ENCODE results near the gene AK2. TPM values are rescaled to one million over a fixed set of nuclear protein-coding genes. Genes with fewer than 3 reads are reported as not detected.
"Not testable (repeated sequence)": the region's sequence is repeated elsewhere in the genome, so short reads cannot be mapped to it uniquely, and the experiment has no call there.

Gene AK2
- polyA plus RNA-seq, 3 donors = 68.8 to 180 (median 162) TPM

GRCh38 chr1:33047839-33048305 is 11.2 kb upstream of the AK2 start:
- intact Hi-C loops (cut with micrococcal nuclease) = no loop called here
- no peaks in the 10 kb centered on the region for H3K9me3 ChIP-seq (replicated peaks in 1 of 2; ENCODE audit: control insufficient read depth in 1 of 2, insufficient read depth in 1 of 2, low read length in 2 of 2)
- no CpG with 5 or more reads among the region's 2 CpGs for WGBS (ENCODE audit: insufficient coverage)
- no peak overlapping the region for H2AFZ ChIP-seq (ENCODE audit: insufficient read depth, low read depth, low read length, poor library complexity, severe bottlenecking)
- Mint-ChIP-seq H3K27me3 (ENCODE audit: low read depth in 3 of 3) (peaks cover 0 to 3% (median 2%) of the 10 kb centered on the region in 3 donors), H3K36me3 (no peaks in the 10 kb centered on the region), H3K4me3 (no peak overlapping the region), H3K9me3 (peaks cover 0 to 2% (median 0%) of the 10 kb centered on the region in 7 donors), H3K27ac (peak overlapping the region in 2 of 7 donors; percentile 53 to 59), H3K4me1 (peaks cover 39% of the 10 kb centered on the region)
- H3K4me1 ChIP-seq (ENCODE audit: control insufficient read depth in 1 of 2, insufficient read depth in 2 of 2, low read length in 2 of 2) = peaks cover 31 to 48% of the 10 kb centered on the region in 2 donors
- H3K36me3 ChIP-seq (replicated peaks in 1 of 2; ENCODE audit: control insufficient read depth in 1 of 2, insufficient read depth in 2 of 2, low read length in 2 of 2) = no peaks in the 10 kb centered on the region
- TF ChIP-seq, protein P1, sequence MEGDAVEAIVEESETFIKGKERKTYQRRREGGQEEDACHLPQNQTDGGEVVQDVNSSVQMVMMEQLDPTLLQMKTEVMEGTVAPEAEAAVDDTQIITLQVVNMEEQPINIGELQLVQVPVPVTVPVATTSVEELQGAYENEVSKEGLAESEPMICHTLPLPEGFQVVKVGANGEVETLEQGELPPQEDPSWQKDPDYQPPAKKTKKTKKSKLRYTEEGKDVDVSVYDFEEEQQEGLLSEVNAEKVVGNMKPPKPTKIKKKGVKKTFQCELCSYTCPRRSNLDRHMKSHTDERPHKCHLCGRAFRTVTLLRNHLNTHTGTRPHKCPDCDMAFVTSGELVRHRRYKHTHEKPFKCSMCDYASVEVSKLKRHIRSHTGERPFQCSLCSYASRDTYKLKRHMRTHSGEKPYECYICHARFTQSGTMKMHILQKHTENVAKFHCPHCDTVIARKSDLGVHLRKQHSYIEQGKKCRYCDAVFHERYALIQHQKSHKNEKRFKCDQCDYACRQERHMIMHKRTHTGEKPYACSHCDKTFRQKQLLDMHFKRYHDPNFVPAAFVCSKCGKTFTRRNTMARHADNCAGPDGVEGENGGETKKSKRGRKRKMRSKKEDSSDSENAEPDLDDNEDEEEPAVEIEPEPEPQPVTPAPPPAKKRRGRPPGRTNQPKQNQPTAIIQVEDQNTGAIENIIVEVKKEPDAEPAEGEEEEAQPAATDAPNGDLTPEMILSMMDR (IDR thresholded peaks at IDR 0.05) = no peak
- no peaks in the 10 kb centered on the region for H3K79me2 ChIP-seq (ENCODE audit: insufficient read depth, low read length)
- no peak overlapping the region for H3K4me2 ChIP-seq (replicated peaks; ENCODE audit: extremely low read depth, low read length, poor library complexity, severe bottlenecking)
- H3K27me3 ChIP-seq (ENCODE audit: control insufficient read depth in 2 of 2, insufficient read depth in 2 of 2, low read length in 2 of 2) = no peaks in the 10 kb centered on the region
- no peak overlapping the region for H3K9ac ChIP-seq (ENCODE audit: insufficient read depth, low read length, poor library complexity, severe bottlenecking)
- no peak for DNase-seq
- no peak overlapping the region for H3K27ac ChIP-seq (ENCODE audit: low read depth in 1 of 2, low read length in 2 of 2)
- no peaks in the 10 kb centered on the region for H4K20me1 ChIP-seq (ENCODE audit: insufficient read depth, low read length)
- no peak overlapping the region for H3K4me3 ChIP-seq (replicated peaks in 1 of 3; ENCODE audit: low read depth in 2 of 3, low read length in 3 of 3)

DNA sequence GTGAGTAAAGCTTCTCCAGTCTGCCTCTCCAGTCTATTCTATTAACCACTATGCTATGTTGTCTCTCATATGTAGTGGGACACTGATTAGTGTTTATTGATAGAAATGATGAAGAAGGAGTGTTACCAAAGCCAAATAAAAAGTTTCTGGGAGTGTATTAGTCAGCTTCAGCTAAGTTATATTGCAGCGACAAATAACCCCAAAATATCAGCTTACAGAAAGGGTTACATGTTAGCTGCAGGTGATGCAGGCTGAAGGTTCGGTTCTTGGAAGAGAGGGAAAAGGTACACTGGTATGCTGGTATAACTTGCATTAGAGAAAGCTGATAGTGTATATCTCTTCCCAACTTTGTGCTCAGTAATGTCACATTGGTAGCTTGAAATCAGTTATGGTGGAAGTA is 10.6 kb upstream of the AK2 start:
- 100% methylated on average over 1 of the region's 2 CpGs for WGBS (ENCODE audit: insufficient coverage)
- H3K36me3 Mint-ChIP-seq = no peaks in the 10 kb centered on the region
- peaks cover 31 to 48% of the 10 kb centered on the region in 2 donors for H3K4me1 ChIP-seq (ENCODE audit: control insufficient read depth in 1 of 2, insufficient read depth in 2 of 2, low read length in 2 of 2)
- H3K4me2 ChIP-seq (replicated peaks; ENCODE audit: extremely low read depth, low read length, poor library complexity, severe bottlenecking) = no peak overlapping the region
- TF ChIP-seq, protein P1 (IDR thresholded peaks at IDR 0.05) = no peak
- no peaks in the 10 kb centered on the region for H4K20me1 ChIP-seq (ENCODE audit: insufficient read depth, low read length)
- H3K27ac Mint-ChIP-seq = no peak overlapping the region
- DNase-seq = no peak
- H3K27me3 ChIP-seq (ENCODE audit: control insufficient read depth in 2 of 2, insufficient read depth in 2 of 2, low read length in 2 of 2) = no peaks in the 10 kb centered on the region
- H3K27ac ChIP-seq (ENCODE audit: low read depth in 1 of 2, low read length in 2 of 2) = no peak overlapping the region
- H3K9ac ChIP-seq (ENCODE audit: insufficient read depth, low read length, poor library complexity, severe bottlenecking) = no peak overlapping the region
- no peak overlapping the region for H3K4me3 ChIP-seq (replicated peaks in 1 of 3; ENCODE audit: low read depth in 2 of 3, low read length in 3 of 3)
- H3K4me3 Mint-ChIP-seq = no peak overlapping the region
- peaks cover 0 to 3% (median 2%) of the 10 kb centered on the region in 3 donors for H3K27me3 Mint-ChIP-seq (ENCODE audit: low read depth in 3 of 3)
- peaks cover 0 to 2% (median 0%) of the 10 kb centered on the region in 7 donors for H3K9me3 Mint-ChIP-seq
- no peak overlapping the region for H2AFZ ChIP-seq (ENCODE audit: insufficient read depth, low read depth, low read length, poor library complexity, severe bottlenecking)
- no peaks in the 10 kb centered on the region for H3K36me3 ChIP-seq (replicated peaks in 1 of 2; ENCODE audit: control insufficient read depth in 1 of 2, insufficient read depth in 2 of 2, low read length in 2 of 2)
- no peaks in the 10 kb centered on the region for H3K79me2 ChIP-seq (ENCODE audit: insufficient read depth, low read length)
- intact Hi-C loops (cut with micrococcal nuclease) = no loop called here
- no peaks in the 10 kb centered on the region for H3K9me3 ChIP-seq (replicated peaks in 1 of 2; ENCODE audit: control insufficient read depth in 1 of 2, insufficient read depth in 1 of 2, low read length in 2 of 2)
- H3K4me1 Mint-ChIP-seq = peaks cover 39% of the 10 kb centered on the region

GRCh38 chr1:33046234-33046633 is 9.6 kb upstream of the AK2 start:
- H3K4me3 ChIP-seq (replicated peaks in 1 of 3; ENCODE audit: low read depth in 2 of 3, low read length in 3 of 3); H3K4me2 ChIP-seq (replicated peaks; ENCODE audit: extremely low read depth, low read length, poor library complexity, severe bottlenecking); H3K36me3 ChIP-seq (replicated peaks in 1 of 2; ENCODE audit: control insufficient read depth in 1 of 2, insufficient read depth in 2 of 2, low read length in 2 of 2); H2AFZ ChIP-seq (ENCODE audit: insufficient read depth, low read depth, low read length, poor library complexity, severe bottlenecking); H3K36me3 Mint-ChIP-seq; intact Hi-C loops (cut with micrococcal nuclease); H3K27ac ChIP-seq (ENCODE audit: low read depth in 1 of 2, low read length in 2 of 2); H3K9me3 Mint-ChIP-seq; H3K79me2 ChIP-seq (ENCODE audit: insufficient read depth, low read length); DNase-seq; H4K20me1 ChIP-seq (ENCODE audit: insufficient read depth, low read length); H3K27me3 Mint-ChIP-seq (ENCODE audit: low read depth in 3 of 3); H3K4me3 Mint-ChIP-seq; H3K9me3 ChIP-seq (replicated peaks in 1 of 2; ENCODE audit: control insufficient read depth in 1 of 2, insufficient read depth in 1 of 2, low read length in 2 of 2); H3K9ac ChIP-seq (ENCODE audit: insufficient read depth, low read length, poor library complexity, severe bottlenecking); H3K27me3 ChIP-seq (ENCODE audit: control insufficient read depth in 2 of 2, insufficient read depth in 2 of 2, low read length in 2 of 2): not testable (repeated sequence)
- 86% methylated on average over 1 of the region's 4 CpGs for WGBS (ENCODE audit: insufficient coverage)
- peak overlapping the region in 6 of 7 donors; percentile 27 to 78 (median 54) for H3K27ac Mint-ChIP-seq
- peaks cover 39% of the 10 kb centered on the region for H3K4me1 Mint-ChIP-seq
- H3K4me1 ChIP-seq (ENCODE audit: control insufficient read depth in 1 of 2, insufficient read depth in 2 of 2, low read length in 2 of 2) = peaks cover 31 to 48% of the 10 kb centered on the region in 2 donors

All from CD14-positive monocyte (primary cell).